Stimulated activated naive CD4-positive, alpha-beta T cell treated with Interleukin-2 at 50 U/mL for 16 hours (primary cell): ENCODE data around the gene DUSP15.

ENCODE experiments used
- DNase-seq: peaks from one replicate; lab custom pipeline; 2025; lab: John Stamatoyannopoulos, UW

The DUSP15 gene

DNA sequence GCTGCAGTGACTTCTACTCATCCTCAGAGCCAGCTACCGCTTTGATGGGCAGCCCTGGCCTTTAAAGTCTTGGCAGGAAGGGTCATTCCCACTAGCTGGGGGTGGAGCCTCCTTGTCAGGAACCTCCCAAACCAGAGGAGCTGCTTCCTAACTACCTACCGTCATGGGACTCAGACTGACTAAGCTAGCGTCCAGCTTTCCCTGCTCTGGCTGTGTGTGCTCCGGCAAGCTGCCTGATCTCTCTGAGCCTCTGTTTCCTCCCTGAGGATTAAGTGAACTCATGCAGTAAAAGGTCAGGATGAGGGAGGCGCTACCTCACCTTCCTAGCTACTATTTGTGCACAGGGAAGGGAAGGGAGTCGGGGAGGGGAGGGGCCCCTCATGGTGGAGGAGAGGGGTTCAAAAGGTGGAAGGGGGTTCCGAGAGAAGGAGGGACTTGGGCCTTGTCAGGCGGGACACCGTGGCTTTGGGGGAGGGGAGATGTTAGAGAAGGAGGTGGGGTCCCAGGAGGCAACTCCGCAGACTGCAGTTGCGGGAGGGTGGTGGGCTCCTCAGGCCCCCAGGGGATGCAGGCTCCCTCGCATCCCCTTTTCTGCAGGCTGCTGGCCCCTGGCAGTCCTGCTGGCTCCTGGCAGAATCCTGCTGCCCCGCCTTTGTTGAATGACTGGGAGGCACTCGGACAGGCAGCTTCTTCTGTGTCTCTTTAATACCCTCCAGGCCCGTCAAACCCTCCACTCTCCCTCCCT lies 9.8 kb downstream of the DUSP15 start:
- no peak for DNase-seq

DNA sequence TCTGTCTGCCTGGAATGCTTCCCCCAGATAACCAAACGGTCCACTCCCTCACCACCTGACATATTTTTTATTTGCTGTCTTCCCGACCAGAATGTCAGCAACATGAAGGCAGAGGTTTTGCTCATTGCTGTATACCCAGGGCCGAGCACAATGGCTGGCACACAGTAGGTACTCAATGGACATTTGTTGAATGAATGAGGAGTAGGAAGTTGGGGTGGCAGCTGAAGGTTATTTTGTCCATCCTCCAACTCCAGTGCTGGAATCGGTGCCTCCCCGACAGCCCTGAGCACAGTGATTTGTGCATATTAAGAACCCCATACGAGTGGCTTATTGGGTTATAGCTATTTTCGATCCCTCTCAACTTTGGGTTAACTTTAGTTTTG lies 10.3 kb downstream of the DUSP15 start:
- no peak for DNase-seq

DNA sequence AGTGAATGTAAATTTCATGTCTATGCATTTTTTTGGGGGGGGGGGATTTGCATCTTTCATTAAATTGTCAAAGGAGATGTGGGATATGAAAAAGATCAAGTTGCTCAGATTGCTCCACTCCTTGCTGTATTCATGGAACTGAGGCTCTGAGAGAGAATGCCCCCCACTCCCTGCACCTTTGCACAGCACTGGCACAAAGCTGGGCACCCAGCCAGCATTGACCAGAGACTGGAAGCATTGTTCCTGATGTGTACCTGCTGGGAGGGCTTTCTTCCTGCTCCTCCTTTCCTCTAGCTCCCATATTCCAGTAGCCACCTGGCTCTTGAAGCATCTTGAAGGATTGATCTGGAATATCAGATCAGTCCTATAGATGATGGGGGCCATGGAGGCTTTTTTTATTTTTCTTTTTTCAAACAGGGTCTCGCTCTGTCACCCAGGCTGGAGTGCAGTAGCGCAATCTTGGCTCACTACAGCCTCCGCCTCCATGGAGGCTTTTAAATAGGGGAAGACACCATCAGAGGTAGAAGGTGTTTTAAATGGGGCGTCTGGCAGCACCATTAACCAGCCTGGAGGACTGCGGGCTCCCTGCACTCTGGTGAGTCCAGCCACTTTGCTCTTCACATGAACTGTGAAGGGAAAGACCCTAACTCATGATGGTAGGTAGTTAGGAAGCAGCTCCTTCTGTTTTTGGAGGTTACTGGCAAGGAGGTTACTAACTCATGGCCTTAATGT lies 10.9 kb downstream of the DUSP15 start:
- no peak for DNase-seq

DNA sequence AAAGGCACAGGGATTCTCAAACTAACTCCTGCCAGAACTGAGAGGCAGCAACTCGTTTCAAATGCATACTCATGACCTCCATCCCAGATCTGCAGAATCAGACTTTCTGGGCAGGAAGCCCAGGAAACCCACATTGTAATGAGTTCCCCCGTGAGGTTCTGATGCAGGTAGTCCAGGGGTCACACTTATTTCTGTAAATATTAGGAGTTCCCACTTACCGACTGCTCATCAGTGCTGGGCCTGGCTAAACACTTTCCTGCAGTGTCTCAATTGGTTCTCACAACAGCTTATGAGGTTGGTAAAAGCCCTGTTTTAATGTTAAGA lies 11.6 kb downstream of the DUSP15 start:
- no peak for DNase-seq

DNA sequence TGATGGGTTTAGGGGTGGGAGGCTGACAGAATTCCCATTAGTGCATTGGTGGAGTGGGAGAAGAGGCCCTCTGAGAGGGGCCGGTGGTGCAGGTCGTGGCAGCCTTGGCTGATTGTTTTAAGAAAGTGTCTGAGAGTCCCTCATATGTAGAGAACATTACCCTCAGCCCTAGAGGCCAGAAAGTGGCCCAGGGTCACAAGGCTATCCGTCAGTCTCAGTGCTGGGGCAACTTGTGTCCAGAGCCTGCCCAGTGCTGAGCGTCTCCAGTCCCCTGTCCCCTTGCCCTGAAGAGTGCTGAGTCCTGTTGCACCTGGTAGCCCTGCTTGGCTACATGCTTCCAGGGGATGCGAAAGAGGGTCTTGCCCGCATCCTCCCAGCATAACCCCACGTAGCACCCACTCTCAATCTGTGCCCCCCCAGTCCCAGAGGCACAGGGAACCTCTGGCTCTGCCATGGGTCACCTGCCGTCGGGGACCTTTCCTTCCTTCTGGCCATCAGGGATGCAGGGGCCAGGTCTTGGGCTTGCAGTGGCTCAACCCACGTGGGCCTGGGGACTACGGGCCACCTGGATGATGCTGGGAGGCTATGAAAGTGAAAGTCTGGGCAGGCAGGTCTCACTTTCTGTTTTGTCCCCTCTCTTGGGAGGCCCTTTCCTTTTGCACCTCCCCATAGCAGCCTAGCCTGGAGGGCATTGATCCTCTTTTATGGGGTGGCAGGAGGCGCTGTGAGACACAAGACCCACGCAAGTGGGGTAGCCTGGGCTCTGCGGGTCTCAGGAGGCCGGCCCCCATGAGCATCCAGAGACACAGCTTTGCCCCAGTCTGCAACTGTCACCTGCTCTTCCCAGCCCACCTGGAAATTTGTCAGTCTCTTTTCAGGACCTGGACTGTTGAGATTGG lies 12.2 kb downstream of the DUSP15 start:
- no peak for DNase-seq

DNA sequence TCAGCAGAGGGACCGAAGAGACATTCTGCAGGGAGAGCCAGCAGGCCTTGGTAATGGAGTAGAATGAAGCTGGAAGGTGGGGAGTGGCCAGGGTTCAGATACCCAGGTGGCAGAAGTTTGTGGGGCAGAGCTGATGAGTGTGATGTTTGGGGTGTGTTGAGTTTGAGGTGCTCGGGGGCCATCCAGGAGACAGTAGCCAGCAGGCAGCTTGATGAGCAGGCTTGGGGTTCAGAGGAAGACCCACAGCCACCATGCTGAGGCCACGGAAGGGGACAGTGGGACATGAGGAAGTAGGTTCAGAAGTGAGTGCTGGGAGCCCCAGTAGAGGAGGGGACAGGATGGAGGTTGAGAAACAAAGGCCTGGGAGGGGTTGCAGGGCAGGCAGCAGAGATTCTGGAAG lies 13.8 kb downstream of the DUSP15 start:
- no peak for DNase-seq

DNA sequence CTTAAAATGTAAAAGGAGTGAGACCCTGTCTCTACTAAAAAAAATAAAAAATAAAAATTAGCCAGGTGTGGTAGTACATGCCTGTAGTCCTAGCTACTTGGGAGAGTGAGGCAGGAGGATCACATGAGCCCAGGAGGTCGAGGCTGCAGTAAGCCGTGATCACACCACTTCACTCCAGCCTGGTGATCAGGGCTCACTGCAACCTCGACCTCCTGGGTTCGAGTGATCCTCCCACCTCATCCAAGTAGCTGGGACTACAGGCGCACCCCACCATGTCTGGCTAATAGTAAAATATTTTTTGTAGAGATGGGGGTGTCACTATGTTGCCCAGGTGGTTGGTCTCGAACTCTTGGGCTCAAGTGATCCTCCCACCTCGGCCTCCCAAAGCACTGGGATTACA lies 16.8 kb downstream of the DUSP15 start:
- no peak for DNase-seq

DNA sequence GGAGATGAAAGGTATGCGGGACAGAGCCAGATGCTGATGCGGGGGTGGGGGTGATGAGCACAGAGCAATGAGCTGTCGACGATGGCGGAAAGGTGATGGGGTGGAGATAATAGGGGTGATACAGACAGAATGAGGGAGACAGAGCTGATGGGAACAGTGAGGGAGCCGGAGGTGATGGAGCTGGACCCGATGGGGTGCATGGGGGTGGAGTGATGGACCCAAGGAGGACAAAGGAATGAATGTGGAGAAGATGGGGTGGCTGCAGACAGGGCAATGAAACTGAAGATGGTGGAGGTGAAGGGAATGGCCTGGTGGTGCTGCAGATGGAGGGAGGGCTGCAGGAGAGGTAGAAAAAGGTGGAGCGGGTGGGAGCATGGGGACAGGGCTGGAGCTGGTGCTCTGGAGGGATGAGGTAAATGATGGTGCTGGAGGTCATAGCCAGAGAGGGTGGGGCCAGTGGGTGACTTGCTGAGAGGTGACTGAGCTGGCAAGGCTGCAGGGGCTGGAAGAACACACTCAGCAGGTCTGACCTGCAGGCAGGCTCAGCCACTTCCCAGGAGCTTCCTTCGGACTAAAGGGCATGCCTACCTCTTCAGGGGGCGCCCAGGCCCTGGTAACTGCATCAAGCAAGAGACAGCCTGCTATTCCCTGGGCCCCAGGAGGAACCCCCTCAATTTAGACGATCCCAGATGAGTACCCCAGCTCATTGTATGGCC lies 18.9 kb downstream of the DUSP15 start:
- DNase-seq, result no peak

DNA sequence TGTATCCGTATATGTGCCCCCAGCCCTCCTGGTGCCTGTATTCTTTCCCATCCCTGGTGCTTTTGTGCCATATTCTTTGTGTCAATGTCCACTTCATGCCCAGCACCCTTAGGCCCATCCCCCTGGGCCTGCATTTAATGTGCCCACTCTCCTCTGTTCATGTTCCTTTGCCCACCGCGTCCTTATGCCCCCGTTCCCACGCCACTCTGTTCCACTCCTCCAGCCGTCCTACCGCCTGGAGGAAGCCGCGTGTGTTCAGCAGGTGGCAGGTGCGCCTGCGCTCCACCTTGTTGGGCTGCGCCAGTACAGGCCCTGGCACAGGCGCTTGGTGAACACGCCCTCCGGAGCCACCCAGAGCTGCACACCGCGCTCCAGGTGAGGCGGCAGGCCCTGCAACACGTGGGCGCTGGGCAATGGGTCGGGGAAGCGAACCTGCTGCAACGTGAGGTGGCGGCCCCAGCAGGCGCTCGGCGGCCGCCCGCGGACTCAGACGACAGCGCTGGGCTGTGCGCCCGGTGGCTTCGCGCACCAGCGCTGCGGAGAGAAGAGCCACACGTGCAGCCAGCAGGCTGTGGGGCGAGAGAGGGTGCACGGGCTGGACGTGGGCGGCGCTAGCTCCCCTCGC lies 20.9 kb downstream of the DUSP15 start:
- DNase-seq, result no peak

DNA sequence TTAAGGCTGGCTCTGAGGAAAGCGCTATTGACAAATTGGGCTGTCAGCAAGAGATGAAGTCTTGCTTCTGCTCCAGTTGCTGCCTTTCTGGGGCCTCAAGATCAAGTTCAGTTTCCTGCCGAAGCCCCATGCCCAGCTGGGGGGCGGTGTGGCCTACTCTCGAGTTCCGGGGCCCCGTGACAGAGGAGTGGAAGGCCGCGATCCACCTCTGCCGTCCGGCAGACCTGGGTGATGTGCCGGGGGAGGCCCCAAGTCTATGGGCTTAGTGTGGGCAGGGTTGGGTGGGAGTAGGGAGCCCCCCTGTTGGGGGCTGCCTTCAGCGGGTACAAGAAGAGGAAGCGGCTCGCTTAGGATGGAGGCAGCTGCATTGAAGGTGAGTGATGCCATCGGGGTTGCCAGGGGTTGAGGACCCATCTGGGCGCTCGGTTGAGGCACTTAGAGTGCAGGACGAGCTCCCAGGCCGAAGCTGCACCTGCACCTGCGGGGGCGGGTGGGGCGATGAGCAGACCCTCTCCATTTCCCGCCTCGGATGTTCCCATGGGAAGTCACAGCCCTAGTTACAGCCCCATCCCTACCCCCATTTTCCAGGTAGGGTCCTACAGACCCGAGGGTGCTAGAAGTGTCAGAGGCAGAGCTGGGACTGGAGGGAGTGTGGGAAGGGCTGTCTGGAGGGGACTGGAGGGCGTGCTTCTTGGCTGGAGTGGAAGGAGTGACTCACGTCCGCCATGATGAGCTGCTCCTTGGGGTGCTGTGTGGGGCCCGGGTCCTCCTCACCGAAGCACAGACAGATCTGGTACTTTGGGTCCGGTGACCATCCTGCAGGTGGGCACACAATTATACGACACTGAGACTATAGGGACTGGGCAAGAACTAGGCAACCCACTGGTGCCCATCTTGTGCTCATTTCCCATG lies 22.0 kb downstream of the DUSP15 start:
- DNase-seq, result no peak

DNA sequence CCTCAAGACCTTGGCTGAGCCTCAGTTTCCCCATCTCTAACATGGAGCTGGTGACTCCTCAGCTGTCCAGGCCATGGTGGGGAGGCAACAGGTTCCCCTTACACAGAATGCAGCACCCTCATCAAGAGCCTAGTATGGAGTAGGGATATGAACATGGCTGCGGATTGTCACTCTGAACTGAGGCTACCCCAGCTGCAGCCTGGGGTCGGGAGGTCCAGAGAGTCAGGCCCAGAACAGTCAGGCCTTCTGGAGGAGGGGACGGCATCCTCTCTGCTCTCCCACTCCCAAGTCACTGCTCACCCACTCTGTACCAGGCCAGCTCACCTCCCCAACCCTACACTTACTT lies 23.6 kb downstream of the DUSP15 start:
- DNase-seq, result no peak

DNA sequence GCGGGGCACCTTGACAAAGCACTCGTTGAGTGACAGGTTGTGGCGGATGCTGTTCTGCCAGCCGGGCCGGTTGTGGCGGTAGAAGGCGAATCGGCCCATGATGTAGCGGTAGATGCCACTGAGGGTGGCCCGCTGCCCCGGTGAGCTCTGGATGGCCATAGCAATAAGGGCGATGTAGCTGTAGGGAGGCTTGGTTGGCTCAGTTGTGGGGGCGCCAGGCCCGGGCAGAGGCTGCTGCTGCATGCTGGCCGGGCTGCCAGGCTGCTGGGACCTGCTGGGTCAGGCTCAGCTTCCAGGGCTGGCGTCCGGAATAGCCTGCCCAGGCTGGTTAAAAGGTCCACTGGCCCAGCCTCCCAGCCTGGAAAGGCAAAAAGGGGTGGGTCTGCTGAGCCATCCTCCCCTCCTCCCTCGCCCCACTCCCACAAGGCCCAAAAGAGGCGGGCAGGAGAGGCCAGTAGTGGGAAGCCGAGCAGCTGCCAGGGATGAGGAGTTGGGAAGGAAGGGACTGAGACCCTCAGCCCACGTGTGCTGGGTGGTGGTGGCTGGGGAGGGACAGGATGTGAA lies 24.9 kb downstream of the DUSP15 start, which contains the start of gene FOXS1:
FOXS1 (minus strand) TSS at position 305 of the 564 bp plus-strand sequence; CDS start at position 243, 62 bp downstream.
- no peak for DNase-seq

DNA sequence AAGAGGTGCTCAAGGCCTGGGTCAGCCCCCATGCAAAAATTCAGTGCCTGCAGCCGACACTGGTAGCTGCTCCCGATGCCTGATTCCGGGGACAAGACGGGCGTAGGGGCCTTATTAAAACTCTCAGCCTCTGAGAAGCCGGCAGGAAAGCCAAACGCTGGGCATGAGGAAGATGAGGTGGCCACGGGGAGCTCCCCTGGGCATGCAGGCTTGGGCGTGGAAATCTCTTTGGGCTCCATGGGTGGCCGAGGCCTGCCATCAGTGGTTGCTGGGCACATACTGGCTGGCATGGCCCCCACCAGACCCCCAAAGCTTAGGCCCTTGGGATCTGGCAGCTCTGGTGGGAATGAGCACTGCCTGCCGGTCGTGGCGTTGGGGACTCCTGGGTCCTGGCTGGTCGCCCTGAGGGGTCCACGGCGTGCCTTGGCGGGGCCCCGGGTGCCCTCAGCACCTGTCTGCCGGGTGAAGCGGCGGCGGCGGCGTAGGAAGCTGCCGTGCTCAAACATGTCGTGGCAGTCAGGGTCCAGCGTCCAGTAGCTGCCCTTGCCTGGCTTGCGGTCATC lies 25.5 kb downstream of the DUSP15 start:
- DNase-seq, result no peak

DNA sequence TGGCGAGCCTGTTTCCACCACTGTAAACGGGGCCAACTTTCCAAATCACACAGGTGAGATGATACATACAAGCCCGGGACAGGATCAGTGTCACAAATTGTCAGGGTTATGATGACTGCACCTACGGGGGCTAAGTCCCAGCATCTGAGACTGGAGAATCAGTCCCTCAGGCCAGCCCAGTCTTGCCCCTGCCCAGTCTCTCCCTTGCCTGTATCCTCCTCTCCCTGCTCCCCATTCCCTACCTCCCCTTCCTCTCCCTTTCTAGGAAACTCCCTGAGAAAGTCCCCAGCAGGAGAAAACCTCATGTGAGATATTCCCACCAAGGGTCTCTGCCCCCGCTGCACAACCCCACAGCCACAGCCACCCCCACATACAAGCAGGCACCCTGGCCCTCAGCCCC lies 26.4 kb downstream of the DUSP15 start:
- no peak for DNase-seq

DNA sequence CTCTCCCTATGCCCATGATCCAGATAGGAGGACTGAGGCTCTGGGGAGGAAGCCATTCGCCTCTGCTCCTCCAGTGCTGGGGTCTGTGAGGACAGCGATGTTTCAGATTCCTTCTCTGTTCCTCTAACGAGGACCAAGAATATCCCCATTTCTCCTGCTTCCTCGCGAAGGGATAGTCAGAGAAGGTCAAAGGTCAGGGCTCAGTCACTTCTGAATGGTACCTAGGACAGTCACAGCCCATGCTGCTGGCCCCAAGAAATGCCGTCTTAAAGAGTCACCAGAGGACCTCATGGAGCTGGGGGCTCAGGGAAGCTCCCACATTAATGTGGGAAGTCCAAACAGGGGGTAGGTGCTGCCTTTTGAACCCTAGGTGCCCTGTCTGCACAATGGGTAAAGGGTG lies 27.0 kb downstream of the DUSP15 start:
- no peak for DNase-seq

DNA sequence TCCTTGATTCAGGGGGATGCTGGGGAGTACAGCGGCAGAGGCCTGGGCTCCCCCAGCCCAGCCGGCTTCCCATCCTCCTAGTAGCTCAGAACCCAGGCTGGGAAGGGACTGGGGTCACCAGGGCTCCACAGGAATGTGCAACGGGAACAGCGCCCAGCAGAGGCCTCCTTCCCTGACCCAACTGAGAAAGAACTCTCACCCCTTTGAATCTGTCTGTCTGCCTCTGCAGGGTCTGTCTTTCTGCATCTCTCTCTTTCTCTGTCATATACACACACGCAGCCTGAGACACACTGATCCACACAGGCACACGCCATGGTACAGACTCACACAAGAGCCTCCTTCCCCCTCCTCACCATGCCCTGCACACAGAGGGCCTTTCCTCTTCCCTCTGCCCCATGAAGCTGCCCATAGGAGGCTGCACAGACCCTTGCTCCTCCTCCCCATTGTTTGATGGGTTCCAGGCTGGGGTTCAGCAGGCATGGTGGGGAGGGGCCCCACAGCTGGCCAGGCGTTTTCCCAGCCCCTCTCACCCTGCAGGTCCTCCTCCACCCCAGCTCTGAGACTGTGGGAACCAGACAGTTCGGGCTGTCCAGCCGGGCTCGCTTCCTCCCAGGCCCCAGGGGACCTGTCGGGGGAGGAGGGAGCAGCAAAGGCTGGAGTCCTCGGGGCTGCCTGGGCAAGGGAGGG lies 27.7 kb downstream of the DUSP15 start:
- DNase-seq, result no peak

DNA sequence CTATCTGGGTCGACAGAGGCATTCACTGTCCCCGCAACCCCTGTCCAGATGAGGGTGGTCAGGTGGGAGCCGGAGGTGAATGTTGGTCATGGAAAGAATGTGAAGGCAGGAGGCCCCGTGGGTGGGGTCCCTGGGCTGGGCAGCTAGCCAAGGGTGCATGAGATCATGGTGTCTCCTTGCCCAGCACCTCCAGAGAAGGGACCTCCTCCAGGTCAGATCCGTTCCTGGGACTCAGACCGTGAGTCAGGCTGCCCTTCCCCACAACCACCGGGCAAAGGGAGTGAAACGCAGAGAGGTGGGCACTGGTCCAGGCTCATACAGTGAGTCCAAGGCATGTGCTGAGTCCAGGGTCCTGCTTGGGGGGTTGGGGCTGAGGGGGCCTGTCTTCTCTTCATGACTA lies 28.4 kb downstream of the DUSP15 start:
- DNase-seq, result no peak

DNA sequence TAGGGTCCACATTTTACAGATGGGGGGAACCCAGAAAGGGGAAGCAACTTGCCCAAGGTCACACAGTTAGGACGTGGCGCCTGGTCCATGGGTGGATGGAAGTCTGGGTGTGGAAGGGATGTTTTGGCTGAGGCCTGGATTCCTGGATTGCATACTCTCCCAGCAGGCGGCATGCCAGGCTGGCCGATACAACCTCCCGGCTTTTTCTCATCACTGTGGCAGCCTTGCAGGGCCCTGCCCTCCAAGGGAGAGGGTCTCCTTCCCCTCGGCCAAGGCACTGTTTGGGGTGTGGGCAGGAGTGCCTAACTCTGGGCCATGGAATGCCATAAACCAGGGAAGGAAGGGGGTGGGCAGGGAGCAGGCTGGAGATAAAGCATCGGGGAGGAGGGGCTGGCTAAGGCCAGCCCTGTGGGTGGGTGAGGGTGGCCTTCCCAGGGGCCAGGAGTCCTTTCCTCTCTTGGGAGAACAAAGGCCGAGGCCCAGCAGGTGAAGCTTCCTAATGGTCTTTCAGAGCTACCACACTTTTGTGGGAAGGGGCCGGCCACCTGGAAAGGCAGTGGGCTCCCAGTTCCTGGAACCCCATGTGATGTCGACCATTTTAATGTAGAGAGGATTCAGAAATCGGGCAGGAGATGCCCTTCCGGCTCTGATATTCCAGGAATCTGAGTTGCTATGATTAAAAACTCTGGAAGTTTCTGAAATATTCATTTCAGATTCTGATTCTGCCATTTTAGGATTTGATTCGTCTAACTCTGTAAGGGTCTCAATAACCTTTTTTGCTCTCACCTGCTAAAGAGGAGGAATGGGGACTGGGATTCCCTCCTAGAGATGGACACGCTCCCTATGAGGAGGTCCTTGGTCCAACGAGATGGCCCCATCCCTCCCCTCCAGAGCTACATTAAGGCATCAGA lies 29.2 kb downstream of the DUSP15 start:
- DNase-seq, result no peak
